SK-N-SH treated with all-trans-retinoic acid at 6 μM for 48 hours (cell line): ENCODE data around the gene FGD3.

ENCODE experiments used
- BACH2 ChIP-seq: fragments of 250-450 bp; sonication (Bioruptor Pico); IDR thresholded peaks from 2 replicates; pipeline ENCODE4 v1.9.0; 2021; ENCODE audit warnings: mild to moderate bottlenecking, borderline replicate concordance
- ESRRG ChIP-seq: fragments of 250-450 bp; sonication (Bioruptor Pico); IDR thresholded peaks from 2 replicates; pipeline ENCODE4 v1.6.1; 2021; ENCODE audit warnings: mild to moderate bottlenecking
- GLIS3 ChIP-seq: fragments of 250-450 bp; sonication (Bioruptor Pico); IDR thresholded peaks from 2 replicates; pipeline ENCODE4 v1.5.0; 2020; ENCODE audit warnings: mild to moderate bottlenecking, moderate library complexity
- ZNF70 ChIP-seq: fragments of 450-650 bp; formaldehyde crosslinking; IDR thresholded peaks from 2 replicates; pipeline ENCODE4 v1.5.0; 2020; ENCODE audit warnings: mild to moderate bottlenecking, moderate library complexity

- TF ChIP-seq ESRRG (CRISPR knock-in tag): no peak
- TF ChIP-seq ZNF70 (CRISPR knock-in tag): no peak
- no peak for TF ChIP-seq BACH2 (CRISPR knock-in tag)
- TF ChIP-seq GLIS3 (CRISPR knock-in tag): no peak
Measured at GRCh38 chr9:93036887-93037475, 89.7 kb downstream of the FGD3 start.
